Mesenchymal stem cell (in vitro differentiated cells and primary cell): Measurements from ENCODE around the gene SLU7.

Experiments used
- DNase-seq: peaks from one replicate; pipeline ENCODE4 v3.0.0-alpha.2; 2013
- H2AFZ ChIP-seq: one replicate; pipeline ENCODE4 v1.6.1; 2013; ENCODE audit warnings: low read depth, mild to moderate bottlenecking, control low read depth, inconsistent platforms, low read length, moderate library complexity
- H2AK5ac ChIP-seq: 2 replicates; pipeline ENCODE4 v1.6.1; 2013; ENCODE audit warnings: low read length, moderate library complexity, mild to moderate bottlenecking, inconsistent platforms; ENCODE audit not compliant: severe bottlenecking
- H2BK120ac ChIP-seq: one replicate; pipeline ENCODE4 v1.6.1; 2013; ENCODE audit warnings: low read depth, mild to moderate bottlenecking, inconsistent platforms, low read length, moderate library complexity
- H2BK12ac ChIP-seq, 2 experiments: one replicate each; pipeline ENCODE4 v1.6.1; 2013; ENCODE audit warnings: inconsistent platforms in 2 of 2, low read length in 2 of 2, mild to moderate bottlenecking in 2 of 2, moderate library complexity in 2 of 2, control low read depth in 1 of 2
- H2BK15ac ChIP-seq: one replicate; pipeline ENCODE4 v1.6.1; 2013; ENCODE audit warnings: mild to moderate bottlenecking, low read depth, inconsistent platforms; ENCODE audit not compliant: poor library complexity, severe bottlenecking
- H2BK5ac ChIP-seq: 2 replicates; pipeline ENCODE4 v1.6.1; 2013; ENCODE audit warnings: low read depth, mild to moderate bottlenecking, low read length, control low read depth, inconsistent platforms; ENCODE audit not compliant: poor library complexity, severe bottlenecking
- H3K14ac ChIP-seq, 2 experiments: one replicate each; pipeline ENCODE4 v1.6.1; 2013; ENCODE audit warnings: inconsistent platforms in 2 of 2, low read length in 2 of 2, control low read depth in 1 of 2, mild to moderate bottlenecking in 1 of 2, moderate library complexity in 1 of 2
- H3K18ac ChIP-seq, 2 experiments: one replicate each; pipeline ENCODE4 v1.6.1; 2013; ENCODE audit warnings: inconsistent platforms in 2 of 2, low read length in 2 of 2, control low read depth in 1 of 2, low read depth in 1 of 2, mild to moderate bottlenecking in 1 of 2
- H3K23ac ChIP-seq, 2 experiments: one replicate each; pipeline ENCODE4 v1.6.1; 2013; ENCODE audit warnings: inconsistent platforms in 2 of 2, low read length in 2 of 2, mild to moderate bottlenecking in 2 of 2, moderate library complexity in 2 of 2, control low read depth in 1 of 2
- H3K27ac ChIP-seq: 2 replicates; pipeline ENCODE4 v1.5.1; 2013; ENCODE audit warnings: mild to moderate bottlenecking, moderate library complexity, low read length, control low read depth, inconsistent platforms; ENCODE audit not compliant: poor library complexity, severe bottlenecking
- H3K27me3 ChIP-seq, 2 experiments: 2 replicates each; pipeline versions ENCODE4 v1.6.1 to v1.7.0; 2013; ENCODE audit warnings: low read length in 2 of 2, mild to moderate bottlenecking in 2 of 2, moderate library complexity in 2 of 2, control low read depth in 1 of 2, inconsistent platforms in 1 of 2; ENCODE audit not compliant: control insufficient read depth in 1 of 2, insufficient read depth in 1 of 2
- H3K36me3 ChIP-seq, 2 experiments: 2 replicates each; pipeline versions ENCODE4 v1.6.1 to v1.7.0; 2013; ENCODE audit warnings: low read length in 2 of 2, control low read depth in 1 of 2, inconsistent platforms in 1 of 2, low read depth in 1 of 2, mild to moderate bottlenecking in 1 of 2; ENCODE audit not compliant: insufficient read depth in 2 of 2, control insufficient read depth in 1 of 2
- H3K4ac ChIP-seq, 2 experiments: one replicate each; pipeline ENCODE4 v1.6.1; 2013; ENCODE audit warnings: inconsistent platforms in 2 of 2, low read length in 2 of 2, mild to moderate bottlenecking in 2 of 2, moderate library complexity in 2 of 2, control low read depth in 1 of 2, low read depth in 1 of 2
- H3K4me1 ChIP-seq: 2 replicates; pipeline ENCODE4 v1.6.1; 2013; ENCODE audit warnings: low read depth, low read length, control low read depth; ENCODE audit not compliant: control insufficient read depth, insufficient read depth
- H3K4me2 ChIP-seq: 2 replicates; pipeline ENCODE4 v1.6.1; 2013; ENCODE audit warnings: low read length, mild to moderate bottlenecking, inconsistent platforms; ENCODE audit not compliant: poor library complexity, severe bottlenecking
- H3K4me3 ChIP-seq, 2 experiments: 2 replicates each; pipeline versions ENCODE4 v1.5.1 to v1.7.0; 2013; ENCODE audit warnings: low read length in 2 of 2, mild to moderate bottlenecking in 2 of 2, control low read depth in 1 of 2, low read depth in 1 of 2; ENCODE audit not compliant: insufficient read depth in 1 of 2
- H3K79me1 ChIP-seq: replicated peaks from 2 replicates; pipeline ENCODE4 v1.6.1; 2013; ENCODE audit warnings: mild to moderate bottlenecking, control low read depth, low read length, inconsistent platforms; ENCODE audit not compliant: poor library complexity, severe bottlenecking
- H3K9ac ChIP-seq: 2 replicates; pipeline ENCODE4 v1.7.0; 2013; ENCODE audit warnings: mild to moderate bottlenecking, low read length, moderate library complexity
- H3K9me3 ChIP-seq: 2 replicates; pipeline ENCODE4 v1.7.0; 2013; ENCODE audit warnings: mild to moderate bottlenecking, low read length; ENCODE audit not compliant: control insufficient read depth
- H4K8ac ChIP-seq: one replicate; pipeline ENCODE4 v1.6.1; 2013; ENCODE audit warnings: inconsistent platforms, mild to moderate bottlenecking, low read length, moderate library complexity
- H4K91ac ChIP-seq: one replicate; pipeline ENCODE4 v1.6.1; 2013; ENCODE audit warnings: mild to moderate bottlenecking, low read length, inconsistent platforms
- WGBS: methylation state at CpG from one replicate; pipeline ENCODE4 v1.1.7; 2013; ENCODE audit warnings: mixed read lengths; 5-methylcytosine and 5-hydroxymethylcytosine counted together

SLU7 gene

GRCh38 chr5:160356550-160357347, 62.1 kb downstream of the SLU7 start:
- Histone ChIP-seq H3K4me1 (no peaks in the 10 kb centered on the region), H4K8ac (no peak overlapping the region), H2AFZ (no peak overlapping the region), H2BK12ac (no peak overlapping the region), H3K9me3 (no peaks in the 10 kb centered on the region), H3K14ac (no peak overlapping the region), H2BK15ac (no peak overlapping the region), H3K4ac (no peak overlapping the region), H4K91ac (no peak overlapping the region), H3K4me2 (no peak overlapping the region), H2BK5ac (no peak overlapping the region), H3K36me3 (no peaks in the 10 kb centered on the region), H2BK120ac (no peak overlapping the region), H3K4me3 (no peak overlapping the region), H3K23ac (no peak overlapping the region), H3K27me3 (no peaks in the 10 kb centered on the region), H3K9ac (no peak overlapping the region), H2AK5ac (no peak overlapping the region), H3K79me1 (no peaks in the 10 kb centered on the region), H3K18ac (no peak overlapping the region), H3K27ac (no peak overlapping the region)
- DNase-seq: no peak
- 85% methylated on average over 7 of the region's 7 CpGs for WGBS

DNA sequence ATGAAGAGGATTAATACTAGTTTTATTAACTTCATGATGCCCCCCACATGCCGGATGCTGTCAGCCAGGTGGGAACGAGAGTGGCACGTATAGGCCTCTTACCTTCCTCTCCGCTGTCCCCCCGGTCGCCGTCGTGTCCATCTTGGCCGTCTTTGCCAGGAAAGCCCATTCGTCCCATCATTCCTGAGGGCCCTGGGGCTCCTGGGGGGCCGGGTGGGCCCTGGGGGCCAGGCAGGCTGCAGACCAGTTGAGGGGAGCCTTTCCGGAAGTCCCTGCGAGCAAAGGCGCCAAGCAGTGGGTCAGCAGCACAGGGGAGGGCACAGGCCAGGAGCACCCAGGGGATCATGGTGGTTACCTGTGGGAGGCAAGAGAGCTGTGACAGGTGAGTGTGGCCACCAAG, 64.2 kb downstream of the SLU7 start:
- no peak for DNase-seq
- H3K9me3 ChIP-seq: no peaks in the 10 kb centered on the region
- WGBS: 90% methylated on average over 14 of the region's 14 CpGs
- no peak overlapping the region for H3K4ac ChIP-seq
- no peak overlapping the region for H2BK120ac ChIP-seq
- H3K79me1 ChIP-seq: no peaks in the 10 kb centered on the region
- H4K8ac ChIP-seq: no peak overlapping the region
- no peak overlapping the region for H3K14ac ChIP-seq
- no peaks in the 10 kb centered on the region for H3K27me3 ChIP-seq
- no peak overlapping the region for H2BK5ac ChIP-seq
- no peak overlapping the region for H3K23ac ChIP-seq
- no peak overlapping the region for H3K9ac ChIP-seq
- no peaks in the 10 kb centered on the region for H3K36me3 ChIP-seq
- no peak overlapping the region for H2BK12ac ChIP-seq
- peak overlapping the region; percentile 41 for H4K91ac ChIP-seq
- no peaks in the 10 kb centered on the region for H3K4me1 ChIP-seq
- H2AFZ ChIP-seq: no peak overlapping the region
- no peak overlapping the region for H2BK15ac ChIP-seq
- H3K27ac ChIP-seq: no peak overlapping the region
- no peak overlapping the region for H3K4me2 ChIP-seq
- H3K4me3 ChIP-seq: no peak overlapping the region
- H2AK5ac ChIP-seq: no peak overlapping the region
- no peak overlapping the region for H3K18ac ChIP-seq

DNA sequence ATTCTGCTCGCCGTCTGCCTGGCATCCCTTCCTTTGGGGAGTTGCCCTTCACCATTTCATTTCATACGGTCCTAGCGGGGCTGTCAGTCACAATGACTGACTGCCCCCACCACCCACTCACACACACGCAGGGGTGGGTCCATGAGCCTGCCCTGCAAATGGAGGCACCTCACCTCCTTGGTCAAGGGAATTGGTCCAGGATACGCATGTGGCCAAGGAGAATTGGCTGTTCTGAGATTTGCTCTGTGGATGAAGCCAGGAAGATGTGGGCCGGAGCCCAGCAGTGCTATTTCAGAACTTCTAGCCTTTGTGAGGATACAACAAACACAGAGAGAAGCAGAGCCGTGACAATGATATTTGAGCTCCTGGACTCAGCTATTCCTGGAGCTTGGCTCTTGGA, 65.5 kb downstream of the SLU7 start:
- H3K27ac ChIP-seq: no peak overlapping the region
- no peak overlapping the region for H4K8ac ChIP-seq
- H2AFZ ChIP-seq: no peak overlapping the region
- no peak overlapping the region for H3K9ac ChIP-seq
- H3K79me1 ChIP-seq: no peaks in the 10 kb centered on the region
- no peak overlapping the region for H2BK12ac ChIP-seq
- H3K9me3 ChIP-seq: no peaks in the 10 kb centered on the region
- no peak overlapping the region for H3K4ac ChIP-seq
- no peak overlapping the region for H2BK5ac ChIP-seq
- H3K4me2 ChIP-seq: no peak overlapping the region
- H3K27me3 ChIP-seq: no peaks in the 10 kb centered on the region
- H3K4me3 ChIP-seq: no peak overlapping the region
- DNase-seq: no peak
- H3K18ac ChIP-seq: no peak overlapping the region
- no peak overlapping the region for H2BK120ac ChIP-seq
- 97% methylated on average over 7 of the region's 8 CpGs for WGBS
- H3K4me1 ChIP-seq: no peaks in the 10 kb centered on the region
- no peak overlapping the region for H3K23ac ChIP-seq
- H4K91ac ChIP-seq: no peak overlapping the region
- no peaks in the 10 kb centered on the region for H3K36me3 ChIP-seq
- no peak overlapping the region for H2AK5ac ChIP-seq
- H3K14ac ChIP-seq: no peak overlapping the region
- no peak overlapping the region for H2BK15ac ChIP-seq

DNA sequence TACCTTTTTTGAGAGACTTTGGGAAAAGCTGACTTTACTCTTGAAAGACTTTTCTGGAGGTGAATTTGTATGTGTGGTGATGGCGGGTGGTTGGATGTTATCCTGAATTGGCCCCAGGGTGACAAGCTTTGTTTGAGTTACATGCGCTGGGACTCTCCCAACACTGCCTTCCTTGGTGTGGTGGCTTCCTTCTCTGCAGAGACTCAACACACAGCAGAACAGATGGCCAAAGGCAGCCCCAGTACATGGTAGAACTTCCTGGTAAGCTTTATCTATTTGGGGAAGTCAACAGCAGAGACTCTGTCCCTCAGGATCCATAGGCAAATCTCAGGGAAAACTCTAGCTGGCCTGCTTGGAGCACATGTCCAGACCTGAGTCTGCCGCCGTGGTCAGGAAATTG, 66.6 kb downstream of the SLU7 start:
- Histone ChIP-seq H2BK12ac (peak overlapping the region in 1 of 2 experiments; percentile 12), H4K8ac (no peak overlapping the region), H3K14ac (no peak overlapping the region), H3K4me3 (no peak overlapping the region), H4K91ac (no peak overlapping the region), H3K4me1 (no peaks in the 10 kb centered on the region), H3K9me3 (no peaks in the 10 kb centered on the region), H3K79me1 (no peaks in the 10 kb centered on the region), H2AK5ac (no peak overlapping the region), H3K9ac (no peak overlapping the region), H2BK15ac (no peak overlapping the region), H2AFZ (no peak overlapping the region), H2BK120ac (no peak overlapping the region), H3K4ac (no peak overlapping the region), H3K18ac (no peak overlapping the region), H3K36me3 (no peaks in the 10 kb centered on the region), H3K27me3 (no peaks in the 10 kb centered on the region), H3K23ac (no peak overlapping the region), H3K4me2 (no peak overlapping the region), H3K27ac (no peak overlapping the region), H2BK5ac (no peak overlapping the region)
- no peak for DNase-seq
- WGBS: 98% methylated on average over 4 of the region's 4 CpGs
